Astrocyte of the hippocampus (primary cell): ENCODE measurements around the gene ZNHIT3.
A peak's percentile ranks its signal among the peaks of the same experiment; 100 is the strongest.
"Not testable (repeated sequence)": the region's sequence is repeated elsewhere in the genome, so short reads cannot be mapped to it uniquely, and the experiment has no call there.

Experiments
- DNase-seq: peaks from one replicate; pipeline ENCODE4 v3.0.0; 2011; ENCODE audit warnings: low read depth, low spot score

Gene ZNHIT3

GRCh38 chr17:36484021-36484420 is 2.5 kb upstream of the ZNHIT3 start:
- not testable (repeated sequence) for DNase-seq

GRCh38 chr17:36485027-36485426 is 1.5 kb upstream of the ZNHIT3 start:
- DNase-seq = no peak

- no peak for DNase-seq
Measured at GRCh38 chr17:36485805-36486203, 677 bp upstream of the ZNHIT3 start.

GRCh38 chr17:36493956-36494355 is 7.5 kb downstream of the ZNHIT3 start:
- peak; percentile 20 for DNase-seq

GRCh38 chr17:36494674-36495073 is 8.2 kb downstream of the ZNHIT3 start:
- DNase-seq = no peak

GRCh38 chr17:36495076-36495578 is 8.6 kb downstream of the ZNHIT3 start:
- no peak for DNase-seq

- no peak for DNase-seq
Measured at GRCh38 chr17:36496018-36496789, 9.7 kb downstream of the ZNHIT3 start.

- no peak for DNase-seq
Measured at GRCh38 chr17:36498155-36498554, 11.7 kb downstream of the ZNHIT3 start.

- DNase-seq = no peak
Measured at GRCh38 chr17:36498560-36499300, 12.2 kb downstream of the ZNHIT3 start.

- DNase-seq = no peak
Measured at GRCh38 chr17:36500745-36501225, 14.3 kb downstream of the ZNHIT3 start.

GRCh38 chr17:36501351-36501750 is 14.9 kb downstream of the ZNHIT3 start:
- DNase-seq = no peak

- no peak for DNase-seq
Measured at GRCh38 chr17:36501963-36502362, 15.5 kb downstream of the ZNHIT3 start.

- no peak for DNase-seq
Measured at GRCh38 chr17:36503456-36504155, 17.1 kb downstream of the ZNHIT3 start.

GRCh38 chr17:36504156-36504545 is 17.7 kb downstream of the ZNHIT3 start:
- no peak for DNase-seq

- DNase-seq = no peak
Measured at GRCh38 chr17:36505171-36505570, 18.7 kb downstream of the ZNHIT3 start.

GRCh38 chr17:36506249-36506826 is 19.9 kb downstream of the ZNHIT3 start:
- no peak for DNase-seq

- DNase-seq = no peak
Measured at GRCh38 chr17:36506831-36507230, 20.4 kb downstream of the ZNHIT3 start.

GRCh38 chr17:36507266-36507665 is 20.8 kb downstream of the ZNHIT3 start:
- no peak for DNase-seq

- not testable (repeated sequence) for DNase-seq
Measured at GRCh38 chr17:36508439-36508838, 22.0 kb downstream of the ZNHIT3 start.

GRCh38 chr17:36509272-36509985 is 22.9 kb downstream of the ZNHIT3 start:
- no peak for DNase-seq

- DNase-seq = no peak
Measured at GRCh38 chr17:36510636-36511035, 24.2 kb downstream of the ZNHIT3 start.
